CMK (cell line): ENCODE measurements around the gene SLC38A2.
"Not testable (repeated sequence)": the region's sequence is repeated elsewhere in the genome, so short reads cannot be mapped to it uniquely, and the experiment has no call there.

Experiments
- DNase-seq: peaks from one replicate; pipeline ENCODE4 v3.0.0-alpha.2; 2010; ENCODE audit warnings: low read depth

SLC38A2 gene

GRCh38 chr12:46360370-46360769, 12.2 kb downstream of the SLC38A2 start:
- DNase-seq = no peak

GRCh38 chr12:46359667-46360280, 12.8 kb downstream of the SLC38A2 start:
- no peak for DNase-seq

- no peak for DNase-seq
These were observed 13.5 kb downstream of the SLC38A2 start for GRCh38 chr12:46358791-46359666.

- DNase-seq = no peak
These were observed 14.3 kb downstream of the SLC38A2 start for GRCh38 chr12:46358325-46358700.

- DNase-seq = no peak
These were observed 14.9 kb downstream of the SLC38A2 start for GRCh38 chr12:46357438-46358324.

- no peak for DNase-seq
These were observed 15.7 kb downstream of the SLC38A2 start for GRCh38 chr12:46356655-46357437.

- DNase-seq = no peak
These were observed 17.8 kb downstream of the SLC38A2 start for GRCh38 chr12:46354802-46355199.

- no peak for DNase-seq
These were observed 18.3 kb downstream of the SLC38A2 start for GRCh38 chr12:46354111-46354801.

- DNase-seq = no peak
These were observed 20.5 kb downstream of the SLC38A2 start for GRCh38 chr12:46351886-46352650.

GRCh38 chr12:46351138-46351537, 21.4 kb downstream of the SLC38A2 start:
- no peak for DNase-seq

- no peak for DNase-seq
These were observed 23.3 kb downstream of the SLC38A2 start for GRCh38 chr12:46349253-46349652.

- DNase-seq = no peak
These were observed 29.3 kb downstream of the SLC38A2 start for GRCh38 chr12:46343118-46343852.

GRCh38 chr12:46342562-46343033, 30.0 kb downstream of the SLC38A2 start:
- DNase-seq = no peak

GRCh38 chr12:46339051-46339450, 33.5 kb downstream of the SLC38A2 start:
- no peak for DNase-seq

- DNase-seq = no peak
These were observed 40.3 kb downstream of the SLC38A2 start for GRCh38 chr12:46332260-46332659.

- DNase-seq = not testable (repeated sequence)
These were observed 47.5 kb downstream of the SLC38A2 start for GRCh38 chr12:46325075-46325474.

- no peak for DNase-seq
These were observed 51.8 kb downstream of the SLC38A2 start for GRCh38 chr12:46320731-46321130.

- no peak for DNase-seq
These were observed 54.5 kb downstream of the SLC38A2 start for GRCh38 chr12:46318037-46318436.
